Measurements from ENCODE around the gene SKAP2. TPM values are rescaled to one million over a fixed set of nuclear protein-coding genes. Genes with fewer than 3 reads are reported as not detected.

Gene SKAP2
- total and polyA plus RNA-seq, 2 of the 13 experiments (the other 11 are each of a cell fraction or from before 2014, with no cell fraction given) = 3.6 to 12.9 TPM

GRCh38 chr7:26655781-26656180, 208.6 kb downstream of the SKAP2 start:
- H3K9me3 ChIP-seq (ENCODE audit: low read length) = no peaks in the 10 kb centered on the region
- H3K9ac ChIP-seq (ENCODE audit: insufficient read depth, low read depth, low read length) = no peak overlapping the region
- intact Hi-C loops (cut with micrococcal nuclease; ENCODE audit: unreplicated experiment) = no loop called here
- no peak for FAIRE-seq
- H3K4me1 ChIP-seq (ENCODE audit: insufficient read depth, low read length) = no peaks in the 10 kb centered on the region
- no peaks in the 10 kb centered on the region for H4K20me1 ChIP-seq (ENCODE audit: insufficient read depth, low read length)
- H3K27me3 ChIP-seq (ENCODE audit: control insufficient read depth in 1 of 2, insufficient read depth in 2 of 2, low read length in 2 of 2) = no peaks in the 10 kb centered on the region
- no peak overlapping the region for H3K27ac ChIP-seq (ENCODE audit: extremely low read length, insufficient read depth, low read length)
- H3K4me2 ChIP-seq (ENCODE audit: low read depth, low read length) = no peak overlapping the region
- no peak for DNase-seq (ENCODE audit: low spot score)
- H3K36me3 ChIP-seq (replicated peaks in 1 of 2; ENCODE audit: control insufficient read depth in 1 of 2, insufficient read depth in 2 of 2, low read length in 2 of 2) = no peaks in the 10 kb centered on the region
- H3K79me2 ChIP-seq (ENCODE audit: insufficient read depth, low read length) = no peaks in the 10 kb centered on the region
- ChIA-PET POLR2A (no interaction called here), CTCF (ENCODE audit: low intra/inter-chr PET ratio, low total read pairs) (no interaction called here)
- no peak for ATAC-seq
- no peak overlapping the region for H3K4me3 ChIP-seq (replicated peaks in 1 of 3; ENCODE audit: insufficient read depth in 1 of 3, low read depth in 2 of 3, low read length in 3 of 3)
- no peak for TF ChIP-seq ARID5B (CRISPR knock-in tag; IDR thresholded peaks at IDR 0.05)
- no peak for TF ChIP-seq NR2F1 (CRISPR knock-in tag; IDR thresholded peaks at IDR 0.05)
- no peak for TF ChIP-seq ARID4A (CRISPR knock-in tag; IDR thresholded peaks at IDR 0.05; ENCODE audit: borderline replicate concordance)
- no peak for TF ChIP-seq E2F1 (CRISPR knock-in tag; IDR thresholded peaks at IDR 0.05)
- TF ChIP-seq ZNF33A (CRISPR knock-in tag; IDR thresholded peaks at IDR 0.05; ENCODE audit: borderline replicate concordance) = no peak
- no peak for TF ChIP-seq ZNF564 (CRISPR knock-in tag; IDR thresholded peaks at IDR 0.05)
- no peak for TF ChIP-seq FOXA3 (CRISPR knock-in tag; IDR thresholded peaks at IDR 0.05)
- BruUV-seq (replicated peaks) = no TSS peak
- in situ Hi-C loops (cut with HindIII; ENCODE audit: extremely low pct_ligation_motif_present, low pct_unique_long_range_greater_than_20kb) = loop anchor here (25.0 kb wide), 1 partner anchor 568 kb away; no protein-coding TSS in a partner anchor
- H2AFZ ChIP-seq (ENCODE audit: low read length) = no peak overlapping the region
- 100% methylated on average over 1 of the region's 2 CpGs for WGBS (ENCODE audit: low lambda C conversion rate)
